VCaP (cell line): ENCODE data around the gene MRPS14.
A peak's percentile ranks its signal among the peaks of the same experiment; 100 is the strongest.

ENCODE experiments used
- H3K27ac ChIP-seq: fragments of 450-650 bp; 2 replicates; pipeline ENCODE4 v1.5.1; 2017
- CTCF ChIP-seq: fragments of 450-650 bp; conservative IDR thresholded peaks from 2 replicates; pipeline ENCODE4 v1.5.1; 2017; ENCODE audit warnings: mild to moderate bottlenecking, moderate library complexity

The MRPS14 gene

GRCh38 chr1:175000697-175001187 lies 22.5 kb downstream of the MRPS14 start:
- H3K27ac ChIP-seq: peak overlapping the region; percentile 97

GRCh38 chr1:174999936-175000696 lies 23.1 kb downstream of the MRPS14 start, which contains the start of gene CACYBP:
Gene CACYBP (plus strand): TSS chr1:174999947. CDS start chr1:175000181, 234 bp downstream.
- peak within 1 kb of the TSS; percentile 97 for H3K27ac ChIP-seq
- no peak for TF ChIP-seq CTCF

More at GRCh38 chr1:175000697-175001187, 22.5 kb downstream of the MRPS14 start:
- TF ChIP-seq CTCF: no peak

GRCh38 chr1:174999216-174999935 lies 23.8 kb downstream of the MRPS14 start:
- H3K27ac ChIP-seq: peak overlapping the region; percentile 97

GRCh38 chr1:174998569-174999215 lies 24.5 kb downstream of the MRPS14 start:
- peak; percentile 73 for TF ChIP-seq CTCF
- peak overlapping the region; percentile 97 for H3K27ac ChIP-seq

More at GRCh38 chr1:174999216-174999935, 23.8 kb downstream of the MRPS14 start:
- no peak for TF ChIP-seq CTCF

- no peak for TF ChIP-seq CTCF
- H3K27ac ChIP-seq: no peak overlapping the region
These were observed 26.2 kb downstream of the MRPS14 start for GRCh38 chr1:174997041-174997440.

- no peak for TF ChIP-seq CTCF
These were observed 26.7 kb downstream of the MRPS14 start for GRCh38 chr1:174996476-174996875.

GRCh38 chr1:174995916-174996315 lies 27.3 kb downstream of the MRPS14 start:
- no peak for TF ChIP-seq CTCF
- H3K27ac ChIP-seq: no peak overlapping the region

More at GRCh38 chr1:174996476-174996875, 26.7 kb downstream of the MRPS14 start:
- no peak overlapping the region for H3K27ac ChIP-seq
